K562 (cell line): ENCODE results near the gene GULP1. TPM values are rescaled to one million over a fixed set of nuclear protein-coding genes. Genes with fewer than 3 reads are reported as not detected.

Source experiments
- C11orf30 ChIP-seq: fragments of 450-650 bp; IDR thresholded peaks from 2 replicates; pipeline ENCODE4 v1.6.1; 2016; ENCODE audit warnings: low read depth, mild to moderate bottlenecking
- DACH1 ChIP-seq: fragments of 450-650 bp; IDR thresholded peaks from 2 replicates; pipeline ENCODE4 v1.6.1; 2018; ENCODE audit not compliant: partially characterized antibody
- EZH2 ChIP-seq: IDR thresholded peaks from 2 replicates; pipeline ENCODE4 v1.6.1; 2012; ENCODE audit warnings: low read depth, mild to moderate bottlenecking, inconsistent platforms, low read length, borderline replicate concordance
- FOXA1 ChIP-seq: fragments of 450-650 bp; IDR thresholded peaks from 2 replicates; pipeline ENCODE4 v1.6.1; 2016; ENCODE audit warnings: mild to moderate bottlenecking, borderline replicate concordance
- KDM1A ChIP-seq, 2 experiments: fragments of 450-650 bp; IDR thresholded peaks; 2 replicates each; pipeline ENCODE4 v1.6.1; 2016; ENCODE audit warnings: mild to moderate bottlenecking in 2 of 2
- TARDBP ChIP-seq: fragments of 450-650 bp; IDR thresholded peaks from 2 replicates; pipeline ENCODE4 v1.6.1; 2016
- ZNF3 ChIP-seq: fragments of 250-450 bp; sonication (Bioruptor Pico); IDR thresholded peaks from 2 replicates; pipeline ENCODE4 v1.5.0; 2021; ENCODE audit warnings: mild to moderate bottlenecking, moderate library complexity
- ZNF76 ChIP-seq: fragments of 250-450 bp; sonication (Bioruptor Pico); IDR thresholded peaks from 2 replicates; pipeline ENCODE4 v1.4.0; 2020; ENCODE audit warnings: mild to moderate bottlenecking, moderate library complexity, borderline replicate concordance
- ZSCAN29 ChIP-seq: fragments of 450-650 bp; IDR thresholded peaks from 2 replicates; pipeline ENCODE4 v1.6.1; 2017
- polyA plus RNA-seq, 8 experiments: library from polyadenylated mRNA; depleted of rRNA in 4 of 8; stranded (reverse) in 5 of 8; unstranded in 3 of 8; fragments of >200 nt; fragmentation: Nextera tagmentation in 2 of 8; fragmentation: Illumina TruSeq in 1 of 8; extraction: Ambion mirVana in 2 of 8; extraction: Trizol in 1 of 8; gene quantifications; 2 replicates each; pipeline versions ENCODE4 v1.2.1 to v1.2.3, GENCODE V29; 2011 to 2014; ENCODE audit warnings: inconsistent platforms in 1 of 8, missing spikeins in 1 of 8
- total RNA-seq, 7 experiments: library from RNA; depleted of rRNA in 6 of 7; stranded (reverse); fragments of >200 nt in 6 of 7; fragmentation: Illumina TruSeq in 2 of 7; extraction: Trizol in 2 of 7; gene quantifications; 2 replicates each; pipeline versions ENCODE4 v1.2.1 to v1.2.3, GENCODE V29; 2011 to 2021; ENCODE audit warnings: low replicate concordance in 1 of 7
- TF ChIP-seq, protein P1 (sequence below): fragments of 450-650 bp; formaldehyde crosslinking; IDR thresholded peaks from 2 replicates; pipeline ENCODE4 v1.4.0; 2020; ENCODE audit warnings: mild to moderate bottlenecking, mixed read lengths
- TF ChIP-seq, protein P2 (sequence below), 3 experiments: fragments of 200-800 bp in 1 of 3; fragments of 250-450 bp in 1 of 3; fragments of 450-650 bp in 1 of 3; sonication (Bioruptor Pico) in 1 of 3; sonication (Bioruptor generic) in 1 of 3; formaldehyde crosslinking in 1 of 3; IDR thresholded peaks; 2 replicates each; pipeline versions ENCODE4 v1.6.1 to v1.8.0; 2016 to 2022; ENCODE audit warnings: mild to moderate bottlenecking in 2 of 3, missing genetic modification characterization in 2 of 3, missing compliant biosample characterization in 1 of 3, moderate library complexity in 1 of 3
- TF ChIP-seq, protein P3 (sequence below): fragments of 250-450 bp; sonication (Bioruptor Pico); IDR thresholded peaks from 2 replicates; pipeline ENCODE4 v1.5.0; 2020; ENCODE audit warnings: mild to moderate bottlenecking
- TF ChIP-seq, protein P4 (sequence below): IDR thresholded peaks from 2 replicates; pipeline ENCODE4 v1.6.1; 2016; ENCODE audit warnings: missing genetic modification characterization, missing compliant biosample characterization
- TF ChIP-seq, protein P5 (sequence below): fragments of 450-650 bp; formaldehyde crosslinking; IDR thresholded peaks from 2 replicates; pipeline ENCODE4 v1.4.0; 2022; ENCODE audit warnings: missing genetic modification characterization
- TF ChIP-seq, protein P6 (sequence below): fragments of 250-450 bp; sonication (Bioruptor Pico); IDR thresholded peaks from 2 replicates; pipeline ENCODE4 v1.4.0; 2020; ENCODE audit warnings: borderline replicate concordance

GULP1 gene
- total and polyA plus RNA-seq, 9 of the 15 experiments (the other 6 are each of a cell fraction or from before 2014, with no cell fraction given): 8.5 to 25.3 (median 19.5) TPM

DNA sequence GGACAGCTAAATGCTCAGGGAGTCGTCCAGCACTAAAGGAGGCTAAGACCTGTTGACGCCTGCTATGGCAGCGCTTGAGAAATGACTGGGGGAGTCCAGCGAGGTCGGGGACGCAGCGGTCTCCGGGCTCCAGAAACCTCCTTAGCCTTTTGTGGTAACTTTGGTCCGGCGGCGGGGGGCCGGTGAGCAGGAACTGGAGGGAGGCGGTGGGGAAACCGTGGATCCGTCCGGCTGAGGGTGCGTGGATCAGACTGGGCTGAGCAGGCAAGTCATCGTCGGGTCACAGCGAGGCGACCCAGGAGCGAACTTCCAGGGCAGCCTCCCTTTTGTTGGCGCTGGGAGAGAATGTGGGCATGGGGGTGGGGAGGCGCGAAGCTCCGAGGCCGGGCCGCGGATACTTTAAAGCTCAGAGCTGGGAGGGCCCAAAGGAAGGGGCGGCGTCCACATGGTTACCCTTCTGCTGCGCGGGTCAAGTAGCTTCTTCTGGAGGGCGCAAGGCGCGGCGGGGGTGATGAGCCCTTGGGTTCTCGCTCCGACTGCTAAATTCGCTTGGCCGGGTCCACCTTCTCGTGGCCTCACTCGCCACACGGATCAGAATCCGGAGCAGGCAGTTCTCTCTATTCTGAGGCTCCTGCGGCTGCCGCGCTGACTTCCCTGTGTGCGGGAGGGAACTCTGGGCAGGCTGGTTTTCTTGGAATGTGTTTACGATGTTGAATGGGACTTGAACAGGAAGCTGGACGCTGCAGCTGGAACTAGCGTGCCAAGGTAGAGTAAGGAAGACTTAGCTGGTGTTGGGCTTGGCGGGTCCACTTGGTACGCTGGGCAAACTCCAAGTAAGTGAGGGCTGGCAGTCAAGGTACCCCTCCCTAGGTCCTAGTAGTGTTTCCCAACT is 920 bp downstream of the GULP1 start (continued):
- TF ChIP-seq KDM1A (IDR thresholded peaks at IDR 0.05) (no peak; a peak in 1 of 4 replicates), FOXA1 (no peak), EZH2 (no peak), ZSCAN29 (peak; percentile 78), TARDBP (no peak), DACH1 (no peak), ZNF3 (CRISPR knock-in tag) (no peak), C11orf30 (no peak), ZNF76 (no peak)
- TF ChIP-seq, protein P1, sequence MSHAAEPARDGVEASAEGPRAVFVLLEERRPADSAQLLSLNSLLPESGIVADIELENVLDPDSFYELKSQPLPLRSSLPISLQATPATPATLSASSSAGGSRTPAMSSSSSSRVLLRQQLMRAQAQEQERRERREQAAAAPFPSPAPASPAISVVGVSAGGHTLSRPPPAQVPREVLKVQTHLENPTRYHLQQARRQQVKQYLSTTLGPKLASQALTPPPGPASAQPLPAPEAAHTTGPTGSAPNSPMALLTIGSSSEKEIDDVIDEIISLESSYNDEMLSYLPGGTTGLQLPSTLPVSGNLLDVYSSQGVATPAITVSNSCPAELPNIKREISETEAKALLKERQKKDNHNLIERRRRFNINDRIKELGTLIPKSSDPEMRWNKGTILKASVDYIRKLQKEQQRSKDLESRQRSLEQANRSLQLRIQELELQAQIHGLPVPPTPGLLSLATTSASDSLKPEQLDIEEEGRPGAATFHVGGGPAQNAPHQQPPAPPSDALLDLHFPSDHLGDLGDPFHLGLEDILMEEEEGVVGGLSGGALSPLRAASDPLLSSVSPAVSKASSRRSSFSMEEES (CRISPR knock-in tag): no peak
- TF ChIP-seq, protein P2, sequence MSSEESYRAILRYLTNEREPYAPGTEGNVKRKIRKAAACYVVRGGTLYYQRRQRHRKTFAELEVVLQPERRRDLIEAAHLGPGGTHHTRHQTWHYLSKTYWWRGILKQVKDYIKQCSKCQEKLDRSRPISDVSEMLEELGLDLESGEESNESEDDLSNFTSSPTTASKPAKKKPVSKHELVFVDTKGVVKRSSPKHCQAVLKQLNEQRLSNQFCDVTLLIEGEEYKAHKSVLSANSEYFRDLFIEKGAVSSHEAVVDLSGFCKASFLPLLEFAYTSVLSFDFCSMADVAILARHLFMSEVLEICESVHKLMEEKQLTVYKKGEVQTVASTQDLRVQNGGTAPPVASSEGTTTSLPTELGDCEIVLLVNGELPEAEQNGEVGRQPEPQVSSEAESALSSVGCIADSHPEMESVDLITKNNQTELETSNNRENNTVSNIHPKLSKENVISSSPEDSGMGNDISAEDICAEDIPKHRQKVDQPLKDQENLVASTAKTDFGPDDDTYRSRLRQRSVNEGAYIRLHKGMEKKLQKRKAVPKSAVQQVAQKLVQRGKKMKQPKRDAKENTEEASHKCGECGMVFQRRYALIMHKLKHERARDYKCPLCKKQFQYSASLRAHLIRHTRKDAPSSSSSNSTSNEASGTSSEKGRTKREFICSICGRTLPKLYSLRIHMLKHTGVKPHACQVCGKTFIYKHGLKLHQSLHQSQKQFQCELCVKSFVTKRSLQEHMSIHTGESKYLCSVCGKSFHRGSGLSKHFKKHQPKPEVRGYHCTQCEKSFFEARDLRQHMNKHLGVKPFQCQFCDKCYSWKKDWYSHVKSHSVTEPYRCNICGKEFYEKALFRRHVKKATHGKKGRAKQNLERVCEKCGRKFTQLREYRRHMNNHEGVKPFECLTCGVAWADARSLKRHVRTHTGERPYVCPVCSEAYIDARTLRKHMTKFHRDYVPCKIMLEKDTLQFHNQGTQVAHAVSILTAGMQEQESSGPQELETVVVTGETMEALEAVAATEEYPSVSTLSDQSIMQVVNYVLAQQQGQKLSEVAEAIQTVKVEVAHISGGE (CRISPR knock-in tag; IDR thresholded peaks at IDR 0.05): no peak
- TF ChIP-seq, protein P3, sequence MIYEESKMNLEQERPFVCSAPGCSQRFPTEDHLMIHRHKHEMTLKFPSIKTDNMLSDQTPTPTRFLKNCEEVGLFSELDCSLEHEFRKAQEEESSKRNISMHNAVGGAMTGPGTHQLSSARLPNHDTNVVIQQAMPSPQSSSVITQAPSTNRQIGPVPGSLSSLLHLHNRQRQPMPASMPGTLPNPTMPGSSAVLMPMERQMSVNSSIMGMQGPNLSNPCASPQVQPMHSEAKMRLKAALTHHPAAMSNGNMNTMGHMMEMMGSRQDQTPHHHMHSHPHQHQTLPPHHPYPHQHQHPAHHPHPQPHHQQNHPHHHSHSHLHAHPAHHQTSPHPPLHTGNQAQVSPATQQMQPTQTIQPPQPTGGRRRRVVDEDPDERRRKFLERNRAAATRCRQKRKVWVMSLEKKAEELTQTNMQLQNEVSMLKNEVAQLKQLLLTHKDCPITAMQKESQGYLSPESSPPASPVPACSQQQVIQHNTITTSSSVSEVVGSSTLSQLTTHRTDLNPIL (CRISPR knock-in tag): no peak
- TF ChIP-seq, protein P4, sequence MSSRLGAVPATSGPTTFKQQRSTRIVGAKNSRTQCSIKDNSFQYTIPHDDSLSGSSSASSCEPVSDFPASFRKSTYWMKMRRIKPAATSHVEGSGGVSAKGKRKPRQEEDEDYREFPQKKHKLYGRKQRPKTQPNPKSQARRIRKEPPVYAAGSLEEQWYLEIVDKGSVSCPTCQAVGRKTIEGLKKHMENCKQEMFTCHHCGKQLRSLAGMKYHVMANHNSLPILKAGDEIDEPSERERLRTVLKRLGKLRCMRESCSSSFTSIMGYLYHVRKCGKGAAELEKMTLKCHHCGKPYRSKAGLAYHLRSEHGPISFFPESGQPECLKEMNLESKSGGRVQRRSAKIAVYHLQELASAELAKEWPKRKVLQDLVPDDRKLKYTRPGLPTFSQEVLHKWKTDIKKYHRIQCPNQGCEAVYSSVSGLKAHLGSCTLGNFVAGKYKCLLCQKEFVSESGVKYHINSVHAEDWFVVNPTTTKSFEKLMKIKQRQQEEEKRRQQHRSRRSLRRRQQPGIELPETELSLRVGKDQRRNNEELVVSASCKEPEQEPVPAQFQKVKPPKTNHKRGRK (tag): no peak
- TF ChIP-seq, protein P5, sequence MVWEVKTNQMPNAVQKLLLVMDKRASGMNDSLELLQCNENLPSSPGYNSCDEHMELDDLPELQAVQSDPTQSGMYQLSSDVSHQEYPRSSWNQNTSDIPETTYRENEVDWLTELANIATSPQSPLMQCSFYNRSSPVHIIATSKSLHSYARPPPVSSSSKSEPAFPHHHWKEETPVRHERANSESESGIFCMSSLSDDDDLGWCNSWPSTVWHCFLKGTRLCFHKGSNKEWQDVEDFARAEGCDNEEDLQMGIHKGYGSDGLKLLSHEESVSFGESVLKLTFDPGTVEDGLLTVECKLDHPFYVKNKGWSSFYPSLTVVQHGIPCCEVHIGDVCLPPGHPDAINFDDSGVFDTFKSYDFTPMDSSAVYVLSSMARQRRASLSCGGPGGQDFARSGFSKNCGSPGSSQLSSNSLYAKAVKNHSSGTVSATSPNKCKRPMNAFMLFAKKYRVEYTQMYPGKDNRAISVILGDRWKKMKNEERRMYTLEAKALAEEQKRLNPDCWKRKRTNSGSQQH: no peak
- TF ChIP-seq, protein P6, sequence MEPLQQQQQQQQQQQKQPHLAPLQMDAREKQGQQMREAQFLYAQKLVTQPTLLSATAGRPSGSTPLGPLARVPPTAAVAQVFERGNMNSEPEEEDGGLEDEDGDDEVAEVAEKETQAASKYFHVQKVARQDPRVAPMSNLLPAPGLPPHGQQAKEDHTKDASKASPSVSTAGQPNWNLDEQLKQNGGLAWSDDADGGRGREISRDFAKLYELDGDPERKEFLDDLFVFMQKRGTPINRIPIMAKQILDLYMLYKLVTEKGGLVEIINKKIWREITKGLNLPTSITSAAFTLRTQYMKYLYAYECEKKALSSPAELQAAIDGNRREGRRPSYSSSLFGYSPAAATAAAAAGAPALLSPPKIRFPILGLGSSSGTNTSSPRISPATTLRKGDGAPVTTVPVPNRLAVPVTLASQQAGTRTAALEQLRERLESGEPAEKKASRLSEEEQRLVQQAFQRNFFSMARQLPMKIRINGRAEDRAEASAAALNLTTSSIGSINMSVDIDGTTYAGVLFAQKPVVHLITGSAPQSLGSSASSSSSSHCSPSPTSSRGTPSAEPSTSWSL (CRISPR knock-in tag): no peak
